Chondrocyte (in vitro differentiated cells): Measurements from ENCODE around the gene ASPDH. TPM values are rescaled to one million over a fixed set of nuclear protein-coding genes. Genes with fewer than 3 reads are reported as not detected.
A peak's percentile ranks its signal among the peaks of the same experiment; 100 is the strongest.

Experiments
- DNase-seq: peaks from one replicate; pipeline ENCODE4 v3.0.0; 2021; ENCODE audit warnings: mixed read lengths, low spot score
- H3K27ac Mint-ChIP-seq: one replicate; pipeline ENCODE4 v1.8.0; 2021; ENCODE audit warnings: mild to moderate bottlenecking, moderate library complexity, mixed read lengths; ENCODE audit not compliant: unreplicated experiment
- H3K27me3 Mint-ChIP-seq: 2 replicates; pipeline ENCODE4 v1.8.0; 2021; ENCODE audit warnings: low read depth, mixed read lengths
- H3K36me3 Mint-ChIP-seq: 2 replicates; pipeline ENCODE4 v1.8.0; 2021; ENCODE audit warnings: low read depth, mixed read lengths
- H3K4me1 Mint-ChIP-seq: 2 replicates; pipeline ENCODE4 v1.8.0; 2021; ENCODE audit warnings: low read depth, mild to moderate bottlenecking, mixed read lengths
- H3K4me3 Mint-ChIP-seq: one replicate; pipeline ENCODE4 v1.8.0; 2021; ENCODE audit warnings: mild to moderate bottlenecking, moderate library complexity, mixed read lengths; ENCODE audit not compliant: unreplicated experiment
- H3K9me3 Mint-ChIP-seq: 2 replicates; pipeline ENCODE4 v1.8.0; 2021; ENCODE audit warnings: low read depth, mixed read lengths
- CTCF ChIP-seq: fragments of 200-600 bp; sonication (generic); IDR thresholded peaks from 2 replicates; pipeline ENCODE4 v1.5.0; 2021; ENCODE audit warnings: antibody characterized with exemption, mild to moderate bottlenecking, moderate library complexity
- total RNA-seq: library from RNA; stranded (reverse); gene quantifications from 3 replicates; pipeline ENCODE4 v1.2.1, GENCODE V29; 2021

The ASPDH gene
- total RNA-seq, 1 donor from 2014 or later = not detected

DNA sequence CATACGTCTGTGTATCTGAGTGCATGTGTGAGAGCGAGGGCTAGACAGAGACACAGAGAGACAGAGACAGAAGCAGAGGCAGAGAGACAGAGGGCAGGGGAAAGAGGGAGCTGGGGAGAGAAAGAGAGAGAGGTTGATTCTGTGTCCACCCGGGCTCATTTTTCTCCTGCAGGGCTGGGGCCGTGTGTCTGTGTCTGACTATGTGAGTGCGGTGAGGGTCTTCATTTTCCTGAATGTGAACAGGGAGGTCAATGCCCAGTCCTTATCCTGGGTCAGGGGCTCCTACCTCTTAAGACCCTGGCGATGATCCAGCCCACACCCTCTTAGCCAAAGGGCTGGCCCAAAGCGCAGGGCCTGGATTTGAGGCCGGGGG is 36.9 kb upstream of the ASPDH start:
- DNase-seq = no peak
- TF ChIP-seq CTCF = no peak
- Mint-ChIP-seq H3K9me3 (no peaks in the 10 kb centered on the region), H3K4me1 (peaks cover 12% of the 10 kb centered on the region), H3K27me3 (peaks cover 38% of the 10 kb centered on the region), H3K27ac (no peak overlapping the region), H3K36me3 (no peaks in the 10 kb centered on the region), H3K4me3 (no peak overlapping the region)

DNA sequence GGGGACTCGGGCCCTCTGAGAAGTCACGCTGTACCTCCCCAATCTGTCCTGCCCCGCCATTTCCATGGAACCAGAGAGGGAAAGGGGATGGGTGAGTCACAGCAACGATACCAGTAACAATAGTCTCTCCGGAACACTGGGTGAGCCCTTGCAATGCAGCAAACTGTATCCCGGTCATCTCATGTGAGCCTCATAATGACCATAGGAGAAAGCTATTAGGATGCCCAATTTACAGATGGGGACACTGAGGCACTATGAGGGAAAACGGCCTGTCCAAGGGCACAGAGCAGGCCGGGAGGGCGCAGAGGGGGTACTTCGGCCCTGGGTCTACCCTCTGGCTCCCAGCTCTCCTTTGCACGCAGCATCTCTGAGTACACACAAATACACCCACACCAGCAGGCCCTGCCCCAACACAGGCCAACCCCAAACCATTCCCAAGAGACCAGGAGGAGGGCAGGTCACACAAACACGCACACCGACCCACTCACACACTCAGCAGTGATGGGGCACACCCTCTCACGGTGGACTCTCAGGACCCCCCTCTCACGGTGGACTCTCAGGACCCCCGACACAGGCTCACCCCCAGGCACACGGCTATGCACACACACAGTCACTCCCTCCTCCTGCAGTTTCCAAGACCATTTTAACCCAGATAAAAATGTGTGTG is 36.3 kb upstream of the ASPDH start:
- Mint-ChIP-seq H3K4me3 (no peak overlapping the region), H3K4me1 (peaks cover 14% of the 10 kb centered on the region), H3K9me3 (no peaks in the 10 kb centered on the region), H3K27ac (no peak overlapping the region), H3K27me3 (peaks cover 34% of the 10 kb centered on the region), H3K36me3 (no peaks in the 10 kb centered on the region)
- DNase-seq = peak; percentile 72
- TF ChIP-seq CTCF = no peak

DNA sequence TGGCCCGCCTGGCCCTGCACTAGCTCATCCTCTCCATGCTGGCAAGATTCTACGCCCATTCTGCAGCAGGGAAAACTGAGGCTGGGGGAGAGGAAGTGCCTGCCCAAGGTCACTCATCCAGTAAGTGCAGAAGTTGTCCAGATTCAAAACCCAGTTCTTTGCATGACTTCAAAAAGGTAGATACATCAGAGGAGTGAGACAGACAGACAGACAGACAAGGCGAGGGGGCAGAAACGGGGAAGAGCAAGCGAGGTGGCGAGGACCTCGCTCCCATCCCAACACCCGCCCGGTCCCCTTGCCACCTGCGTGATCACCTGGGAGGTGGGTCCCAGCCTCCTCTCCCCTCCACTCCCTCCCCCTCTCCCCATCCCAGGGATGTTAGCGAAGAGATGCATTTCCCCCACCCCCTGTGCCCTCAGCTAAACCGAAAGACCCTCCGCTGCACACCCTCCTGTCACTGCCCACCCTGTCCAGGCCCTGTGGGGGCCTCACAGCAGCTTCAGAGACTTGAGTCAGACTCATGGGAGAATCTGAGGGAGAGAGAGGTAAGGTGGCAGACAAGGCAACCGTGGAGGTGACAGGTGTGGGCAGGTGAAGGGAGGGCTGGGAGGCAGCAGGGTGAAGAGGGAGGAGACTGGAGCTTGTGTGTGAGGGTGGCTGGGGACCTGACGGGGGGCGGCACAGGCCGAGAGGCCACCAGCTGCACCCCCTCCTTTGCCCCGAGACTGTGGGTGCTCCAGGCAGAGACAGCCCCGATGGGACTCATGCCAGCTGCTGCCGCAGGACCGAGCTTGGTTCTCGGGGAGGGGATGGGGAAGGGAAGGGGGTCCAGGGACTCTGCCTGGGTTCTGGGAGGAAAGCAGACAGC is 35.6 kb upstream of the ASPDH start:
- no peak overlapping the region for H3K4me3 Mint-ChIP-seq
- H3K9me3 Mint-ChIP-seq = no peaks in the 10 kb centered on the region
- DNase-seq = peak; percentile 88
- no peak overlapping the region for H3K27ac Mint-ChIP-seq
- H3K36me3 Mint-ChIP-seq = no peaks in the 10 kb centered on the region
- peaks cover 31% of the 10 kb centered on the region for H3K27me3 Mint-ChIP-seq
- peaks cover 14% of the 10 kb centered on the region for H3K4me1 Mint-ChIP-seq
- TF ChIP-seq CTCF = no peak

DNA sequence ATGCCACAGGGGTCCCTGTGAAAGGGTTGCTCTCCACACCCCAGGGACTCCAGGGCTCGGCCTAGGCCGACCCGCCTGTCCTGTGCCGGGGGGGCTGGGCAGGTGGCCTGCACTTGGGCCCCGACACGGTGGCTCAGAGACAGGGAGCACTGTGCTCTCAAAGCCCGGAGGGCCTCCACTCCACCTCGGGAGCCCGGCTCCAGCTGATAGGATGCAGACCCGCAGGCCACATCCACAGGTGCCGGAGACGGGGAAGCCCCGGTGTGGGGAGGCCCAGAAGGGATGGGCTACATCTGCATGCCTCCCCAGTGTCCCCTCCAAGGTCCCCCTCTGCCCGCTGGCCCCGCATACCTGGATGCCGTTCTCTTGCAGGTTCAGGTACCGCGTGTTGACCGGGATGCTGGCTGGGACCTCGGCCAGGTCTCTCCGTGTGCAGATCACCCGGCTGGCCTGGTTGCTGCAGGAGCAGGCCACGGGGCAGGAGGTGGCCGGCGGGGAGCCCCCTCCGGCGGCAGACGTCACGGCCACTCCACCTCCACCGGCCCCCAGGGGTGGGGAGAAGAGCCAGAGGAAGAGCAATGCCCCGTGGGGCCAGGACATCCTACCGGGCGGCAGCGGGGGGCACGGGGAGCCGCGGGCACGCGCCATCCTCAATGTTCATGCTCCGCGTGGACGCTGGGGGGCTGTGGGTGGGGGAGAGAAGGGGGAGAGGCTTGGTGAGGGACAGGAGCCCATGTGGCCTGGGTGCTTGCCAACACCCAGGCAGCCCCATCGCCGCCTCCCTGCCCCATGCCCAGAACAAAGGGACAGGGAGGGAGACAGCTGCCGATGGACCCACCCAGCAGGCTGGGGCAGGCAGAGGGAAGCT is 34.7 kb upstream of the ASPDH start:
- H3K9me3 Mint-ChIP-seq = no peaks in the 10 kb centered on the region
- no peaks in the 10 kb centered on the region for H3K36me3 Mint-ChIP-seq
- no peak for DNase-seq
- H3K4me1 Mint-ChIP-seq = peaks cover 14% of the 10 kb centered on the region
- H3K27me3 Mint-ChIP-seq = peaks cover 27% of the 10 kb centered on the region
- no peak overlapping the region for H3K4me3 Mint-ChIP-seq
- TF ChIP-seq CTCF = no peak
- H3K27ac Mint-ChIP-seq = no peak overlapping the region
